ENCODE data around the gene WIPI1. TPM values are rescaled to one million over a fixed set of nuclear protein-coding genes. Genes with fewer than 3 reads are reported as not detected.

WIPI1 gene
- total and polyA plus RNA-seq, 7 donors, result 18.9 to 78.8 (median 28.5) TPM

GRCh38 chr17:68491381-68492231 is 34.3 kb upstream of the WIPI1 start:
- Histone ChIP-seq H3K27me3 (peaks cover 0 to 3% (median 0%) of the 10 kb centered on the region in 3 donors), H3K4me1 (peaks cover 0 to 14% (median 4%) of the 10 kb centered on the region in 4 donors), H3K4me3 (no peak overlapping the region), H3K36me3 (no peaks in the 10 kb centered on the region), H3K9me3 (no peaks in the 10 kb centered on the region), H3K27ac (peak overlapping the region in 1 of 4 donors; percentile 39)
- intact Hi-C loops (cut with DNase I), result no loop called here
- DNase-seq, result peak; percentile 66
- no peak for TF ChIP-seq POLR2AphosphoS5 (IDR thresholded peaks at IDR 0.05)
- TF ChIP-seq, protein P1, sequence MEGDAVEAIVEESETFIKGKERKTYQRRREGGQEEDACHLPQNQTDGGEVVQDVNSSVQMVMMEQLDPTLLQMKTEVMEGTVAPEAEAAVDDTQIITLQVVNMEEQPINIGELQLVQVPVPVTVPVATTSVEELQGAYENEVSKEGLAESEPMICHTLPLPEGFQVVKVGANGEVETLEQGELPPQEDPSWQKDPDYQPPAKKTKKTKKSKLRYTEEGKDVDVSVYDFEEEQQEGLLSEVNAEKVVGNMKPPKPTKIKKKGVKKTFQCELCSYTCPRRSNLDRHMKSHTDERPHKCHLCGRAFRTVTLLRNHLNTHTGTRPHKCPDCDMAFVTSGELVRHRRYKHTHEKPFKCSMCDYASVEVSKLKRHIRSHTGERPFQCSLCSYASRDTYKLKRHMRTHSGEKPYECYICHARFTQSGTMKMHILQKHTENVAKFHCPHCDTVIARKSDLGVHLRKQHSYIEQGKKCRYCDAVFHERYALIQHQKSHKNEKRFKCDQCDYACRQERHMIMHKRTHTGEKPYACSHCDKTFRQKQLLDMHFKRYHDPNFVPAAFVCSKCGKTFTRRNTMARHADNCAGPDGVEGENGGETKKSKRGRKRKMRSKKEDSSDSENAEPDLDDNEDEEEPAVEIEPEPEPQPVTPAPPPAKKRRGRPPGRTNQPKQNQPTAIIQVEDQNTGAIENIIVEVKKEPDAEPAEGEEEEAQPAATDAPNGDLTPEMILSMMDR (IDR thresholded peaks at IDR 0.05), result no peak
- no peak for TF ChIP-seq EP300 (IDR thresholded peaks at IDR 0.05)
- WGBS, 2 donors, result 24 to 60% methylated on average over 12 of the region's 12 CpGs

DNA sequence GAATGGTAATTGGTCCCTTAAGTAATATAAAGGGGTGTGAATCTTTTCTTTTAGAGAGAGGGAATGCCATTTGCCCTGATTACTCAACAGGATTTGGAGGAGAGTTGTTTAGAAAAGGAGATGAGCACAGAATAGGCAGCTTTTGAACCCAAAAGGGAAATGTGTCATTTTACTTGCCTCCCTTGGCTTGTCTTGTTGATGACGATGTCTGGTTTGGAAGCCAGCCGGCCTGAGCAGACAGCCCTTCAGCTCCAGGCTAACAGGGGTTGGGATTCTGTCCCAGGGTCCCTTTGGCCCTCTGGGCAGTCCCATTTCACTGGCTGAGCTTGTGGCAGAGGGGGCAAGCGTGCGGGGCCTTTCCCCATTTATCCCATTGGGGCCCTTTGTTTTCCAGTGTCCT is 32.6 kb upstream of the WIPI1 start:
- no peaks in the 10 kb centered on the region for H3K9me3 ChIP-seq
- WGBS, 2 donors, result 80 to 81% methylated on average over 4 of the region's 4 CpGs
- intact Hi-C loops (cut with DNase I), result no loop called here
- peaks cover 0 to 3% (median 0%) of the 10 kb centered on the region in 3 donors for H3K27me3 ChIP-seq
- no peaks in the 10 kb centered on the region for H3K36me3 ChIP-seq
- H3K27ac ChIP-seq, result peak overlapping the region in 1 of 4 donors; percentile 55
- TF ChIP-seq POLR2AphosphoS5 (IDR thresholded peaks at IDR 0.05) (no peak), POLR2A (IDR thresholded peaks at IDR 0.05) (no peak), EP300 (IDR thresholded peaks at IDR 0.05) (no peak)
- TF ChIP-seq, protein P1 (IDR thresholded peaks at IDR 0.05), result no peak
- H3K4me3 ChIP-seq, result no peak overlapping the region
- no peak for DNase-seq
- peaks cover 0 to 14% (median 4%) of the 10 kb centered on the region in 4 donors for H3K4me1 ChIP-seq

- peaks cover 0 to 17% (median 0%) of the 10 kb centered on the region in 3 donors for H3K27me3 ChIP-seq
- H3K36me3 ChIP-seq, result no peaks in the 10 kb centered on the region
- H3K27ac ChIP-seq, result no peak overlapping the region
- no peaks in the 10 kb centered on the region for H3K9me3 ChIP-seq
- TF ChIP-seq, protein P1 (IDR thresholded peaks at IDR 0.05), result no peak
- TF ChIP-seq POLR2AphosphoS5 (IDR thresholded peaks at IDR 0.05) (no peak), POLR2A (IDR thresholded peaks at IDR 0.05) (no peak), EP300 (IDR thresholded peaks at IDR 0.05) (no peak)
- H3K4me1 ChIP-seq, result no peaks in the 10 kb centered on the region
- intact Hi-C loops (cut with DNase I), result no loop called here
- H3K4me3 ChIP-seq, result no peak overlapping the region
- DNase-seq, result no peak
- WGBS, 2 donors, result 84 to 89% methylated on average over 2 of the region's 2 CpGs
These were observed 27.2 kb upstream of the WIPI1 start for GRCh38 chr17:68484458-68484857.

GRCh38 chr17:68482576-68483041 is 25.3 kb upstream of the WIPI1 start:
- DNase-seq, result no peak
- 16 to 59% methylated on average over 4 of the region's 4 CpGs for WGBS, 2 donors
- TF ChIP-seq, protein P1 (IDR thresholded peaks at IDR 0.05), result no peak
- TF ChIP-seq EP300 (IDR thresholded peaks at IDR 0.05) (no peak), POLR2A (IDR thresholded peaks at IDR 0.05) (no peak), POLR2AphosphoS5 (IDR thresholded peaks at IDR 0.05) (no peak)
- H3K9me3 ChIP-seq, result no peaks in the 10 kb centered on the region
- no peaks in the 10 kb centered on the region for H3K36me3 ChIP-seq
- peaks cover 0 to 17% (median 0%) of the 10 kb centered on the region in 3 donors for H3K27me3 ChIP-seq
- intact Hi-C loops (cut with DNase I), result no loop called here
- no peaks in the 10 kb centered on the region for H3K4me1 ChIP-seq
- no peak overlapping the region for H3K4me3 ChIP-seq
- no peak overlapping the region for H3K27ac ChIP-seq
